Measurements from ENCODE around the gene BROX. TPM values are rescaled to one million over a fixed set of nuclear protein-coding genes. Genes with fewer than 3 reads are reported as not detected.

The BROX gene
- total RNA-seq, 2 donors from 2014 or later, result 39.8 to 41.8 TPM

DNA sequence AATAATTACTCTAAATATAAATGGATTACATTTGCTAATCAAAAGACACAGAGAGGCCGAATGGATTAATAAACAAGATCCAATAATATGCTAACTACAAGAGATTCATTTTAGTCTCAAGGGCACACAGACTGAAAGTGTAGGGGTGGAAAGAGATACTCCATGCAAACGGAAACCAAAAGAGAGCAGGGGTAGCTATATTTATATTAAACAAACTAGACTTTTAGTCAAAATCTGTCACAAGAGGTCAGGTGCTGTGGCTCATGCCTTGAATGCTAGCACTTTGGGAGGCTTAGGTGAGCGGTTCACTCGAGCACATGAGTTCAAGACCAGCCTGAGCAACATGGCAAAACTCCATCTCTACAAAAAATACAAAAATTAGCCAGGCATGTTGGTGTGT is 68.9 kb downstream of the BROX start:
- intact Hi-C loops (cut with DNase I), result no loop called here
- TF ChIP-seq, protein P1, sequence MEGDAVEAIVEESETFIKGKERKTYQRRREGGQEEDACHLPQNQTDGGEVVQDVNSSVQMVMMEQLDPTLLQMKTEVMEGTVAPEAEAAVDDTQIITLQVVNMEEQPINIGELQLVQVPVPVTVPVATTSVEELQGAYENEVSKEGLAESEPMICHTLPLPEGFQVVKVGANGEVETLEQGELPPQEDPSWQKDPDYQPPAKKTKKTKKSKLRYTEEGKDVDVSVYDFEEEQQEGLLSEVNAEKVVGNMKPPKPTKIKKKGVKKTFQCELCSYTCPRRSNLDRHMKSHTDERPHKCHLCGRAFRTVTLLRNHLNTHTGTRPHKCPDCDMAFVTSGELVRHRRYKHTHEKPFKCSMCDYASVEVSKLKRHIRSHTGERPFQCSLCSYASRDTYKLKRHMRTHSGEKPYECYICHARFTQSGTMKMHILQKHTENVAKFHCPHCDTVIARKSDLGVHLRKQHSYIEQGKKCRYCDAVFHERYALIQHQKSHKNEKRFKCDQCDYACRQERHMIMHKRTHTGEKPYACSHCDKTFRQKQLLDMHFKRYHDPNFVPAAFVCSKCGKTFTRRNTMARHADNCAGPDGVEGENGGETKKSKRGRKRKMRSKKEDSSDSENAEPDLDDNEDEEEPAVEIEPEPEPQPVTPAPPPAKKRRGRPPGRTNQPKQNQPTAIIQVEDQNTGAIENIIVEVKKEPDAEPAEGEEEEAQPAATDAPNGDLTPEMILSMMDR (IDR thresholded peaks at IDR 0.05), result no peak
- no peaks in the 10 kb centered on the region for H3K27me3 ChIP-seq (replicated peaks; ENCODE audit: insufficient read depth)

DNA sequence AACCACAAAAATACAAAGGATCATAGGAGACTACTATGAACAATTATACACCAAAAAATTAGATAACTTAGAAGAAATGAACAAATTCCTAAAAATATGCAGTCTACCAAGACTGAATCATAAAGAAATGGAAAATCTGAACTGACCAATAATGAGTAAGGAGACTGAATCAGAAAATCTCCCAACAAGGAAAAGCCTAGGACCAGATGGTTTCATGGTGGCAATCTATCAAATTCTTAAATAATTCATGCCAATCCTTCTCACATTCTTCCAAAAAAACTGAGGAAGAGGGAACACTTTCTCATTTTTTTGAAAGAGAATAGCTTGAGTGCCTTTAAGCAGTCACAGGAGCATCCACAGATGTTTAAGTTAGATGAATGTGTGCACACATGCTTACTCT is 70.7 kb downstream of the BROX start:
- Histone ChIP-seq H3K4me1 (replicated peaks) (no peaks in the 10 kb centered on the region), H3K9me3 (no peaks in the 10 kb centered on the region), H3K27ac (no peak overlapping the region), H3K4me3 (no peak overlapping the region), H3K27me3 (replicated peaks; ENCODE audit: insufficient read depth) (no peaks in the 10 kb centered on the region), H3K36me3 (no peaks in the 10 kb centered on the region)
- TF ChIP-seq POLR2A (IDR thresholded peaks at IDR 0.05) (no peak), POLR2AphosphoS5 (IDR thresholded peaks at IDR 0.05) (no peak)
- TF ChIP-seq, protein P1 (IDR thresholded peaks at IDR 0.05), result no peak
- DNase-seq (ENCODE audit: low spot score), result no peak
- intact Hi-C loops (cut with DNase I), result no loop called here

More for the DNA sequence above, 68.9 kb downstream of the BROX start:
- no peak for DNase-seq (ENCODE audit: low spot score)
- no peak overlapping the region for H3K27ac ChIP-seq
- H3K9me3 ChIP-seq, result no peaks in the 10 kb centered on the region
- no peak overlapping the region for H3K4me3 ChIP-seq
- H3K4me1 ChIP-seq (replicated peaks), result no peaks in the 10 kb centered on the region
- H3K36me3 ChIP-seq, result no peaks in the 10 kb centered on the region
- whole genome bisulfite sequencing, result 81% methylated on average over 4 of the region's 4 CpGs

DNA sequence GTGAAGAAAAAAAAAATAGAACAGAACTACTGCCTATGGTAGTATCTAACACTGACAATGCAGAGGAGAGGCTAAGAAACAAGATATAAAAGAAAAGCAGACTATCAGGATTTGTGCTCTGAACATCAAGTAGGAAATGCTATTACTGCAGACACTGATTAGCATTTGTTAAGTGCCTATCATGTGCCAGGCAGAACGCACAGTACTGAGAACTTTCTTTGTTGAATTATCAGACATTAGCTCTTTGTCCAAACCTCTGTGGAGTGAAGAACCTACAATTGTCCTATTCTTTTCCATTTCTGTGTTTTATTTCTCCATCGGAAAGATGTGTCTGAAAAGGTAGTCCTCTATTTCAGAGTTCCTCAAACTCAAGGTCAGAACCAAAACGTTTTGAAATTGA is 72.0 kb downstream of the BROX start:
- no peak overlapping the region for H3K4me3 ChIP-seq
- DNase-seq (ENCODE audit: low spot score), result no peak
- TF ChIP-seq POLR2AphosphoS5 (IDR thresholded peaks at IDR 0.05) (no peak), POLR2A (IDR thresholded peaks at IDR 0.05) (no peak)
- TF ChIP-seq, protein P1 (IDR thresholded peaks at IDR 0.05), result no peak
- intact Hi-C loops (cut with DNase I), result no loop called here
- H3K27me3 ChIP-seq (replicated peaks; ENCODE audit: insufficient read depth), result no peaks in the 10 kb centered on the region
- H3K4me1 ChIP-seq (replicated peaks), result no peaks in the 10 kb centered on the region
- no peak overlapping the region for H3K27ac ChIP-seq
- WGBS, result 32% methylated on average over 3 of the region's 3 CpGs
- no peaks in the 10 kb centered on the region for H3K9me3 ChIP-seq
- no peaks in the 10 kb centered on the region for H3K36me3 ChIP-seq

Other genes with a start within 250 kb of the BROX start
- 1 to 10 TPM in 1 of 2 donors, not detected in 1; 2.3 TPM for gene HHIPL2, start 164.5 kb upstream of the BROX start, total RNA-seq
- 10 to 100 TPM in 1 of 2 donors, 1 to 10 TPM in 1; 8.5 to 12.6 TPM for gene TAF1A, start 122.6 kb upstream of the BROX start, total RNA-seq
- gene MIA3, start 94.5 kb upstream of the BROX start, total RNA-seq, result 10 to 100 TPM; 64.3 to 74.9 TPM
- gene AIDA, start 73 bp upstream of the BROX start, total RNA-seq, result 10 to 100 TPM; 36.7 to 61.4 TPM
- gene FAM177B, start 24.6 kb downstream of the BROX start, total RNA-seq, result under 1 TPM; 0.23 to 0.51 TPM
- 10 to 100 TPM in 1 of 2 donors, 1 to 10 TPM in 1; 4.9 to 43.1 TPM for gene DISP1, start 102.5 kb downstream of the BROX start, total RNA-seq